ENCODE data around the gene SIN3B. TPM values are rescaled to one million over a fixed set of nuclear protein-coding genes. Genes with fewer than 3 reads are reported as not detected.

The SIN3B gene
- polyA plus RNA-seq, 3 donors, result 7.2 to 154 (median 10.2) TPM

DNA sequence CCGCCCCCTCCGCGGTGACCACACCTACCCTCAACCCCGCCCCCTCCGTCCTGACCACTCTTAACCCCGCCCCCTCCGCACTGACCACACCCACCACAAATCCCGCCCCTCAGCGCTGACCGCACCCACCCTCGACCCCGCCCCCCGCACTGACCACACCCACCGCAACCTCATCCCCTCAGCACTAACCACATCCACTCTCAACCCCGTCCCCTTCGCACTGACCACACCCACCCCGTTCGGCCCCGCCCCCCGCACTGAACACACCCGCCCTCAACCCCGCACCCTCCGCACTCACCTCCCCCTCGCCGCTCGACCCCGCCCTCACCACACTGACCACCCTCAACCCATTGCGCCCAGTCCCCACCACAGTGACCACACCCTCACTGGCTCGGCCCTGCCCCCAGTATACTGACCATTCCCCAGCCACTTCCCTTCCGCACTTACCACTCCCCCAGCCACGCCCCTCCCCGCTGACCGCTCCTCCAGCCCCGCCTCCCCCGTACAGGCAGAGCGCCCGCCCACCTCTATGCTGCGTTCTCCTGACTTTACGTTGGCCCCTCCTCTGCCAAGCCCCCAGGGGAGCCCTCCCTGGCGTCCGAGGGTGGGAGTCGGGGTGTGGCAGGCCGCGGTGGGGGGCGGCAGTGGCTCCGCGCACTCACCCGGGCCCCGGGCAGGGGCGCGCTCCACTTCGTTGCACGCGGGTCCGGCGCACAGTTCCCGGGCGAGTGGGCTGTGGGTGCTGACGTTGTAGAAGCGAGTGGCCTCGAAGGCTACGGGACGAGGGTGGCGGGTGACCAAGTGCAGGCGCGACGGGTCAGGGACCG, 68.0 kb downstream of the SIN3B start:
- TF ChIP-seq, protein P1, sequence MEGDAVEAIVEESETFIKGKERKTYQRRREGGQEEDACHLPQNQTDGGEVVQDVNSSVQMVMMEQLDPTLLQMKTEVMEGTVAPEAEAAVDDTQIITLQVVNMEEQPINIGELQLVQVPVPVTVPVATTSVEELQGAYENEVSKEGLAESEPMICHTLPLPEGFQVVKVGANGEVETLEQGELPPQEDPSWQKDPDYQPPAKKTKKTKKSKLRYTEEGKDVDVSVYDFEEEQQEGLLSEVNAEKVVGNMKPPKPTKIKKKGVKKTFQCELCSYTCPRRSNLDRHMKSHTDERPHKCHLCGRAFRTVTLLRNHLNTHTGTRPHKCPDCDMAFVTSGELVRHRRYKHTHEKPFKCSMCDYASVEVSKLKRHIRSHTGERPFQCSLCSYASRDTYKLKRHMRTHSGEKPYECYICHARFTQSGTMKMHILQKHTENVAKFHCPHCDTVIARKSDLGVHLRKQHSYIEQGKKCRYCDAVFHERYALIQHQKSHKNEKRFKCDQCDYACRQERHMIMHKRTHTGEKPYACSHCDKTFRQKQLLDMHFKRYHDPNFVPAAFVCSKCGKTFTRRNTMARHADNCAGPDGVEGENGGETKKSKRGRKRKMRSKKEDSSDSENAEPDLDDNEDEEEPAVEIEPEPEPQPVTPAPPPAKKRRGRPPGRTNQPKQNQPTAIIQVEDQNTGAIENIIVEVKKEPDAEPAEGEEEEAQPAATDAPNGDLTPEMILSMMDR (IDR thresholded peaks at IDR 0.05), result no peak
- Histone ChIP-seq H3K4me1 (ENCODE audit: control insufficient read depth in 1 of 2, insufficient read depth in 2 of 2, low read length in 2 of 2) (peaks cover 64 to 68% of the 10 kb centered on the region in 2 donors), H3K79me2 (ENCODE audit: insufficient read depth, low read length) (no peaks in the 10 kb centered on the region), H4K20me1 (ENCODE audit: insufficient read depth, low read length) (no peaks in the 10 kb centered on the region), H3K4me2 (replicated peaks; ENCODE audit: extremely low read depth, low read length, poor library complexity, severe bottlenecking) (peak overlapping the region; percentile 99), H3K9ac (ENCODE audit: insufficient read depth, low read length, poor library complexity, severe bottlenecking) (peak overlapping the region; percentile 72), H3K27ac (ENCODE audit: low read depth in 1 of 2, low read length in 2 of 2) (peak overlapping the region; percentile 46 to 79), H2AFZ (ENCODE audit: insufficient read depth, low read depth, low read length, poor library complexity, severe bottlenecking) (peak overlapping the region; percentile 88), H3K4me3 (replicated peaks in 1 of 3; ENCODE audit: low read depth in 2 of 3, low read length in 3 of 3) (peak overlapping the region; percentile 36 to 76 (median 56)), H3K27me3 (ENCODE audit: control insufficient read depth in 2 of 2, insufficient read depth in 2 of 2, low read length in 2 of 2) (peaks cover 0 to 33% of the 10 kb centered on the region in 2 donors), H3K36me3 (replicated peaks in 1 of 2; ENCODE audit: control insufficient read depth in 1 of 2, insufficient read depth in 2 of 2, low read length in 2 of 2) (no peaks in the 10 kb centered on the region), H3K9me3 (replicated peaks in 1 of 2; ENCODE audit: control insufficient read depth in 1 of 2, insufficient read depth in 1 of 2, low read length in 2 of 2) (no peaks in the 10 kb centered on the region)
- peaks cover 28 to 54% (median 46%) of the 10 kb centered on the region in 3 donors for H3K27me3 Mint-ChIP-seq (ENCODE audit: low read depth in 3 of 3)
- H3K9me3 Mint-ChIP-seq, result peaks cover 0 to 6% (median 2%) of the 10 kb centered on the region in 7 donors
- under 1% methylated on average over 43 of the region's 68 CpGs for WGBS (ENCODE audit: insufficient coverage)
- H3K36me3 Mint-ChIP-seq, result peaks cover 13 to 21% of the 10 kb centered on the region in 2 donors
- DNase-seq, result peak; percentile 91 to 97 (median 97)
- H3K4me3 Mint-ChIP-seq, result peak overlapping the region; percentile 66 to 71
- peaks cover 52% of the 10 kb centered on the region for H3K4me1 Mint-ChIP-seq
- intact Hi-C loops (cut with micrococcal nuclease), result loop anchor here (2.0 to 5.0 kb wide), 2 partner anchors 65 to 118 kb away; no protein-coding TSS in a partner anchor
- H3K27ac Mint-ChIP-seq, result peak overlapping the region in 6 of 7 donors; percentile 68 to 97 (median 84)

DNA sequence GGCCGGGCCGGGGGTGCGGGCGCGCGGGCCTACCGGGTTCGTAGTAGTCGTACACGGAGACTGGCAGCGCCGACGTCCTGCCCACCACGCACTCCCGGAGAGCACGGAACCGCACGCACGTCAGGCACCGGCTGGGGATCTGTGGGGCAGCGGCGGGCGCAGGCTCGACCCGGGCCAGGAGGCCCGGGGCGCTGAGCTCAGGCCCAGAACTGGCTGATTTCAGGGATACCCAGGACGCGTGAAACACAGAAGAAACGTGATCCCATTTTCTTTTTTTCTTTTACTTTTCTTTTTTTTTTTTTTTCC, 68.6 kb downstream of the SIN3B start:
- intact Hi-C loops (cut with micrococcal nuclease), result loop anchor here (2.0 to 5.0 kb wide), 2 partner anchors 66 to 119 kb away; no protein-coding TSS in a partner anchor
- peaks cover 0 to 27% of the 10 kb centered on the region in 2 donors for H3K27me3 ChIP-seq (ENCODE audit: control insufficient read depth in 2 of 2, insufficient read depth in 2 of 2, low read length in 2 of 2)
- H3K4me2 ChIP-seq (replicated peaks; ENCODE audit: extremely low read depth, low read length, poor library complexity, severe bottlenecking), result peak overlapping the region; percentile 78
- H2AFZ ChIP-seq (ENCODE audit: insufficient read depth, low read depth, low read length, poor library complexity, severe bottlenecking), result peak overlapping the region; percentile 88
- peaks cover 50% of the 10 kb centered on the region for H3K4me1 Mint-ChIP-seq
- peak overlapping the region; percentile 66 to 71 for H3K4me3 Mint-ChIP-seq
- no peaks in the 10 kb centered on the region for H3K9me3 ChIP-seq (replicated peaks in 1 of 2; ENCODE audit: control insufficient read depth in 1 of 2, insufficient read depth in 1 of 2, low read length in 2 of 2)
- peak overlapping the region in 5 of 7 donors; percentile 25 to 74 (median 54) for H3K27ac Mint-ChIP-seq
- peak overlapping the region; percentile 36 to 76 (median 56) for H3K4me3 ChIP-seq (replicated peaks in 1 of 3; ENCODE audit: low read depth in 2 of 3, low read length in 3 of 3)
- H3K36me3 ChIP-seq (replicated peaks in 1 of 2; ENCODE audit: control insufficient read depth in 1 of 2, insufficient read depth in 2 of 2, low read length in 2 of 2), result no peaks in the 10 kb centered on the region
- H3K9me3 Mint-ChIP-seq, result peaks cover 0 to 6% (median 2%) of the 10 kb centered on the region in 7 donors
- TF ChIP-seq, protein P1 (IDR thresholded peaks at IDR 0.05), result no peak
- H3K4me1 ChIP-seq (ENCODE audit: control insufficient read depth in 1 of 2, insufficient read depth in 2 of 2, low read length in 2 of 2), result peaks cover 64 to 67% of the 10 kb centered on the region in 2 donors
- H3K9ac ChIP-seq (ENCODE audit: insufficient read depth, low read length, poor library complexity, severe bottlenecking), result peak overlapping the region; percentile 72
- 5% methylated on average over 30 of the region's 30 CpGs for WGBS (ENCODE audit: insufficient coverage)
- no peaks in the 10 kb centered on the region for H4K20me1 ChIP-seq (ENCODE audit: insufficient read depth, low read length)
- H3K27ac ChIP-seq (ENCODE audit: low read depth in 1 of 2, low read length in 2 of 2), result peak overlapping the region; percentile 46 to 79
- H3K27me3 Mint-ChIP-seq (ENCODE audit: low read depth in 3 of 3), result peaks cover 24 to 48% (median 41%) of the 10 kb centered on the region in 3 donors
- peak in 2 of 3 donors; percentile 39 to 71 for DNase-seq
- H3K79me2 ChIP-seq (ENCODE audit: insufficient read depth, low read length), result no peaks in the 10 kb centered on the region
- peaks cover 13 to 17% of the 10 kb centered on the region in 2 donors for H3K36me3 Mint-ChIP-seq

Measured in CD14-positive monocyte (primary cell).